Adrenal gland (tissue), 12 donors: Measurements from ENCODE around the gene CMTM6. TPM values are rescaled to one million over a fixed set of nuclear protein-coding genes. Genes with fewer than 3 reads are reported as not detected.

Experiments used
- DNase-seq, 7 donors: peaks; one replicate each; pipeline ENCODE4 v3.0.0-alpha.2; 2019 to 2020
- H3K27ac ChIP-seq, 5 donors: fragments of 200-600 bp; sonication (generic) in 4 of 5; 1 replicate in 3 of 5; 2 replicates in 2 of 5; pipeline versions ENCODE4 v1.5.1 to v1.8.0; 2016 to 2020; ENCODE audit warnings: mild to moderate bottlenecking in 1 of 5
- H3K27me3 ChIP-seq: fragments of 200-600 bp; 2 replicates; pipeline ENCODE4 v1.8.0; 2021
- H3K36me3 ChIP-seq, 2 donors: fragments of 200-600 bp; replicated peaks in 1 of 2; 1 replicate in 1 of 2; 2 replicates in 1 of 2; pipeline versions ENCODE4 v1.5.1 to v1.8.0; 2018 to 2022
- H3K4me1 ChIP-seq, 2 donors: fragments of 200-600 bp; replicated peaks in 1 of 2; 1 replicate in 1 of 2; 2 replicates in 1 of 2; pipeline versions ENCODE4 v1.5.1 to v1.8.0; 2018 to 2021
- H3K4me3 ChIP-seq, 4 donors: fragments of 200-600 bp; sonication (generic) in 3 of 4; one replicate each; pipeline ENCODE4 v1.5.1; 2016 to 2018
- H3K9me3 ChIP-seq, 3 donors: fragments of 200-600 bp; sonication (generic) in 1 of 3; replicated peaks in 1 of 3; 1 replicate in 2 of 3; 2 replicates in 1 of 3; pipeline versions ENCODE4 v1.5.1 to v1.8.0; 2016 to 2021
- POLR2A ChIP-seq, 2 donors: fragments of 450-650 bp; IDR thresholded peaks; one replicate each; pipeline ENCODE4 v1.6.1; 2017; ENCODE audit warnings: antibody characterized with exemption in 2 of 2, mild to moderate bottlenecking in 2 of 2, moderate library complexity in 1 of 2
- WGBS, 4 donors: extraction: QIAGEN DNeasy Blood & Tissue Kit in 2 of 4; methylation state at CpG; one replicate each; pipeline versions ENCODE4 v1.1.5 to v1.1.7; 2013 to 2017; 5-methylcytosine and 5-hydroxymethylcytosine counted together
- intact Hi-C, 2 donors: fragments of 100-400 bp; cut with DNase I; formaldehyde crosslinking; loops; one replicate each; pipeline versions ENCODE4 v1.14.1 to v1.15.0; 2022 to 2023
- polyA plus RNA-seq, 3 donors: library from polyadenylated mRNA; stranded (reverse); fragments of 200-250 nt in 2 of 3; fragments of 350-450 nt in 1 of 3; fragmentation: Illumina TruSeq in 1 of 3; extraction: RNeasy Lipid Tissue Mini Kit (QIAGEN cat#74804) in 1 of 3; gene quantifications; one replicate each; pipeline ENCODE4 v1.2.3, GENCODE V29; 2013 to 2014
- total RNA-seq, 9 donors: library from RNA; depleted of rRNA in 4 of 9; stranded (reverse); fragments of >200 nt in 4 of 9; fragments of 120-200 nt in 1 of 9; fragmentation: NEBNext Ultra II Directional in 1 of 9; extraction: Animal tissue kit (Norgen Biotek cat#: 25700) in 1 of 9; gene quantifications; one replicate each; pipeline versions ENCODE4 v1.1.0 to v1.2.4, GENCODE V29; 2013 to 2023
- TF ChIP-seq, protein P1 (sequence below), 6 experiments: fragments of 450-650 bp in 4 of 6; fragments of 200-600 bp in 2 of 6; sonication (generic) in 1 of 6; IDR thresholded peaks; 1 replicate in 5 of 6; 2 replicates in 1 of 6; pipeline versions ENCODE4 v1.5.1 to v1.8.0; 2016 to 2021; ENCODE audit warnings: antibody characterized with exemption in 6 of 6, mild to moderate bottlenecking in 2 of 6, moderate library complexity in 1 of 6
- donor health status: healthy with polysubstance abuse.
- donor health status: Bipolar disorder and iron deficiency.
- donor health status: DM: yes; HTN: yes; CAD: no.
- donor health status: DM: no; HTN: no; CAD: no.
- donor health status: DM: no; HTN: no; CAD: no.
- donor health status: DM: yes; HTN: yes; CAD: no.

The CMTM6 gene
- total and polyA plus RNA-seq, 12 donors, result 13.5 to 62.5 (median 42.4) TPM

DNA sequence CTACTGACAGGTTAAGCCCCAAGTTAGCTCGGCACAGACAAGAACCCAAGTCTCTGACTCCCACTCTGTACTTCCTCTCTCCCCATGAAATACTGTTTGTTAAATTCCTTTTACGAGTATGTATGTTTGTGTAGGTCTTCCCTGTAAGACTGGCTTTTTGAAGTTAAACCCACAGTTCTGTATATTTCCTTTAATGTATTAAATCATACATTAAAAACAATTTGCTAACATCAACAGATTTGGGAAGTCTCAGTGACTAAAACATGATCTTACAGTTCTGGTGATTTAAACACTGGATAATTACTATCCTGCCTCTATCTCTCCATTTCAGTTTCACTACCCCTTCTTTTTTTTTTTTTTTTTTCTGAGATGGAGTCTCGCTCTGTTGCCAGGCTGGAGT lies 4.4 kb downstream of the CMTM6 start:
- no peaks in the 10 kb centered on the region for H3K36me3 ChIP-seq
- H3K4me3 ChIP-seq, result no peak overlapping the region
- peak overlapping the region in 1 of 5 donors; percentile 30 for H3K27ac ChIP-seq
- intact Hi-C loops, result no loop called here
- H3K4me1 ChIP-seq, result peaks cover 10 to 23% of the 10 kb centered on the region in 2 donors
- no peak for TF ChIP-seq POLR2A (IDR thresholded peaks at IDR 0.05)
- TF ChIP-seq, protein P1, sequence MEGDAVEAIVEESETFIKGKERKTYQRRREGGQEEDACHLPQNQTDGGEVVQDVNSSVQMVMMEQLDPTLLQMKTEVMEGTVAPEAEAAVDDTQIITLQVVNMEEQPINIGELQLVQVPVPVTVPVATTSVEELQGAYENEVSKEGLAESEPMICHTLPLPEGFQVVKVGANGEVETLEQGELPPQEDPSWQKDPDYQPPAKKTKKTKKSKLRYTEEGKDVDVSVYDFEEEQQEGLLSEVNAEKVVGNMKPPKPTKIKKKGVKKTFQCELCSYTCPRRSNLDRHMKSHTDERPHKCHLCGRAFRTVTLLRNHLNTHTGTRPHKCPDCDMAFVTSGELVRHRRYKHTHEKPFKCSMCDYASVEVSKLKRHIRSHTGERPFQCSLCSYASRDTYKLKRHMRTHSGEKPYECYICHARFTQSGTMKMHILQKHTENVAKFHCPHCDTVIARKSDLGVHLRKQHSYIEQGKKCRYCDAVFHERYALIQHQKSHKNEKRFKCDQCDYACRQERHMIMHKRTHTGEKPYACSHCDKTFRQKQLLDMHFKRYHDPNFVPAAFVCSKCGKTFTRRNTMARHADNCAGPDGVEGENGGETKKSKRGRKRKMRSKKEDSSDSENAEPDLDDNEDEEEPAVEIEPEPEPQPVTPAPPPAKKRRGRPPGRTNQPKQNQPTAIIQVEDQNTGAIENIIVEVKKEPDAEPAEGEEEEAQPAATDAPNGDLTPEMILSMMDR (IDR thresholded peaks at IDR 0.05), result no peak
- no peaks in the 10 kb centered on the region for H3K9me3 ChIP-seq
- 79 to 93% (median 81%) methylated on average over 3 of the region's 3 CpGs for WGBS, 4 donors
- DNase-seq, result no peak
- no peaks in the 10 kb centered on the region for H3K27me3 ChIP-seq

DNA sequence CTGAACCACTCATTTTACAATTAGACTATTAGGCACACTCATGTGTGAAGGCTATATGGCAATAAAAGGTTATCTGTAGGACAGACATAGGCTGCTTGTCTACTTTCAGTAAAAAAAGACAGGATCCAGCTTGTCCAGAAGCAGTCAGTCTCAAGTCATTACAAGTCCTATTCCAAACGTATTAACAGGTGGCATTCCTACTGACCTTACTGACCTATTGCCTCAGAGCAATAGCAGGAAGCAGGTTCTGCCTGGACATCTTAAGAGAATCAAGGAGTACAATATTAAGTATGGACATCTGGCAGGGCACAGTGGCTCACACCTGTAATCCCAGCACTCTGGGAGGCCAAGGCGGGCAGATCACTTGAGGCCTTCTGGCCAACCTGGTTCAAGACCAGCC lies 7.0 kb downstream of the CMTM6 start:
- Histone ChIP-seq H3K4me3 (no peak overlapping the region), H3K9me3 (no peaks in the 10 kb centered on the region), H3K27me3 (no peaks in the 10 kb centered on the region), H3K4me1 (peaks cover 10 to 14% of the 10 kb centered on the region in 2 donors), H3K27ac (no peak overlapping the region), H3K36me3 (no peaks in the 10 kb centered on the region)
- DNase-seq, result no peak
- intact Hi-C loops, result no loop called here
- TF ChIP-seq, protein P1 (IDR thresholded peaks at IDR 0.05), result no peak
- WGBS, 4 donors, result 82 to 90% (median 84%) methylated on average over 2 of the region's 2 CpGs

DNA sequence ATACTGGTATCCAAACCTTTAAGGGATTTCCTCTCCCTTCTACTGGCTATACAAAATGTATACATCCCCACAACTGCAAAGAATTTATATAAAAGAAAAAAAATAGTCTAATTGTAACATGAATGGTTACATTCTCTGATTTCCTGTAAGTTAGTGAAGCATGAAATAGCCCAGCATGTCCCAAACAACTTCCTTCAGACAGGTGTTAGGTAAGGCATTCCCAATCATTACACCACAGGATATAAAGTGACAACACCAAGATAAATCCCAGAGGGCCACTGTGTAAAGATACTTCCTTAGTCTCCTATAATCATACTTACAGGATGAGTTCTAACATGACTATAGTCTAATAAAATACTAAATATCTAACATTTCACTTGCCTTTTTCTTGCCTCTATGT lies 7.6 kb downstream of the CMTM6 start:
- H3K27ac ChIP-seq, result no peak overlapping the region
- H3K4me3 ChIP-seq, result no peak overlapping the region
- no peaks in the 10 kb centered on the region for H3K36me3 ChIP-seq
- intact Hi-C loops, result no loop called here
- TF ChIP-seq, protein P1 (IDR thresholded peaks at IDR 0.05), result no peak
- TF ChIP-seq POLR2A (IDR thresholded peaks at IDR 0.05), result no peak
- peaks cover 6 to 10% of the 10 kb centered on the region in 2 donors for H3K4me1 ChIP-seq
- DNase-seq, result no peak
- H3K27me3 ChIP-seq, result no peaks in the 10 kb centered on the region
- no peaks in the 10 kb centered on the region for H3K9me3 ChIP-seq

DNA sequence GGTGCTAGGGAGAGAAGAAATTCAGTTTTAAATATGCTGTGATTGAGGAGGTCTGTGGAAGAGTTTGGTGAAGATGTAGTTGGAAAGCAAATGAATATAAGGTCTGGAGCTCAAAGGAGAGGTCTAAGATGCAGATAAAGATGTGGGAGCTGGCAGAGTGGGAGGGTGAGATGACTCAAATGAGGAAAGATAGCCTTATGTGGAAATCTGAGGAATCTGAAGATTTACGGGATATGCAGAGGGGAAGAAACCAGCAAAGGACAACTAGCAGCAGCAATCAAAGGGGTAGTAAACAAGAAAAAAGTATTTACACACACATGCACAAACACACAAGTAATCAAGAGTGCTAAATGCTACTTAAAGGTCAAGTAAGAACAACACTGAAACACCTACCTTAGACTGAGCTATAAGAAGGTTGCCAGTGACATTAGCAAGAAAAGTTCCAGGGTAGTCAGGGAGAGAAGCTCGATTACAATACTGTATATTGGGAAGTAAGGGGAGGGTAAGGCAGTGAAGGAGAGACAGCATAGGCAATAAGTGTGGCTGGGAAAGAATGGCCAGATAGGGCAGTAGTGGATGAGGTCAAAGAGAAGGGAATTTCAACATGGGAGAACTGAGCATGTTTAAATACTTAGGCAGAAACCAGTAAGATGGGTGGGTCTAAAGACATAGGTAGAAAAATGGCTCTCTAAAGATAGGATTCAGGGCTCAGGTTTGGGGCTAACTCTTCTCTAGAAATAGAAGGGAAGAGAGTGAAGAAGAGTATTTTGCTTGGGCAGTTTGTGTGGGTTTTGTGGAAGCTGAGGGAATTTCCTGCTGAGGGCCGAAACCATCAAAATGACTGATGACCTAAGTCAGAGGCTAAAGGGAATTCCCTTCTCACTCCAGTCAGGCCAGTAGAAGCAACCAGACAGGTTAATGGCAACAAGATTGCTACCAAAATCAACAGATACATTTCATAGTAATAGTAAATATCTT lies 8.9 kb downstream of the CMTM6 start:
- no peak for DNase-seq
- intact Hi-C loops, result no loop called here
- Histone ChIP-seq H3K9me3 (no peaks in the 10 kb centered on the region), H3K4me3 (no peak overlapping the region), H3K4me1 (peaks cover 6 to 10% of the 10 kb centered on the region in 2 donors), H3K27ac (no peak overlapping the region), H3K36me3 (no peaks in the 10 kb centered on the region), H3K27me3 (no peaks in the 10 kb centered on the region)
- WGBS, 4 donors, result 47 to 60% (median 57%) methylated on average over 3 of the region's 3 CpGs
- TF ChIP-seq, protein P1 (IDR thresholded peaks at IDR 0.05), result no peak
